Smooth muscle cell of the brain vasculature (primary cell): ENCODE results near the gene GTF3C1.
A peak's percentile ranks its signal among the peaks of the same experiment; 100 is the strongest.
"Not testable (repeated sequence)": the region's sequence is repeated elsewhere in the genome, so short reads cannot be mapped to it uniquely, and the experiment has no call there.

Experiments used
- DNase-seq: peaks from one replicate; pipeline ENCODE4 v3.0.0-alpha.2; 2012; ENCODE audit warnings: low read depth, low spot score

GTF3C1 gene

GRCh38 chr16:27549746-27550581 lies at the start of gene GTF3C1, which contains the start of gene KATNIP:
Gene GTF3C1, minus strand, starts transcription at chr16:27549913. Its CDS starts 23 bp downstream, at chr16:27549890.
Gene KATNIP, plus strand, starts transcription at chr16:27550144. Its CDS starts 27 bp downstream, at chr16:27550171.
- peak; percentile 98 for DNase-seq

- no peak for DNase-seq
Measured at GRCh38 chr16:27598931-27599565, 49.3 kb upstream of the GTF3C1 start.

GRCh38 chr16:27598220-27598619 lies 48.5 kb upstream of the GTF3C1 start:
- DNase-seq, result no peak

DNA sequence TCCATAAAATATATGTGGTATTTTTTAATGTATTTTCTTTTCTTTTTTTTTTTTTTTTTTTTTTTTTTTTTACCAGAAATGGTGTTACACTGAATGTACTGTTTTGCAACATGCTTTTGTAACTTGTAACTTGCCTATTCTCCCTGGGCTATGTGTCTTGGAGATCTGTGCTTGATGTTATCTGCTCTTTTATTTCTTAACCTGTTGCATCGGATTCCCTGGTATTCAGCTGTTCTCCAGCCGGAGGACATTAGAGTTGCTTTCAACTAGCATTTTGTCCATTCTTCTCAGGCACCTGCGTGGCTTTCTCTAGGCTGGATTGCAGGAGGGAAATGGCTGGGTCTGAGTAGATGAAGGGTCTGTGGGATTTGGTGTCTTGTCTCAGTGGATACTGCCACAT lies 47.6 kb upstream of the GTF3C1 start:
- DNase-seq, result no peak

DNA sequence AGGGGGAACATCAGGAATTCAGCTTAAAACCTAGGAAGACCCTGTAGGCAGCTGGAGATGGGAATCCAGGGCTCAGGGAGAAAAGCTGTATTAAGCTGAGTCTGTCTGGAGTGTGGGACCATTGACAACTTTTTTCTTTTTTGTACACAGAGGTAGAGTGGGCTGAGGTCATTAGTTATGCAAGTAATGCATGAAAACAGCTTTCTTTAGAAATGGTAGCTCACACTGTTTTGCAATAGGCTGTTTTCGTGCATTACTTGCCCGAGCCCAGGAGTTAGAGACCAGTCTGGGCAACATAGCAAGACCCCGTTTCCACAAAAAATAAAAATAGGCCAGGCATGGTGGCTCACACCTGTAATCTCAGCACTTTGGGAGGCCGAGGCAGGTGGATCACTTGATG lies 46.7 kb upstream of the GTF3C1 start:
- no peak for DNase-seq

GRCh38 chr16:27595993-27596392 lies 46.3 kb upstream of the GTF3C1 start:
- no peak for DNase-seq

DNA sequence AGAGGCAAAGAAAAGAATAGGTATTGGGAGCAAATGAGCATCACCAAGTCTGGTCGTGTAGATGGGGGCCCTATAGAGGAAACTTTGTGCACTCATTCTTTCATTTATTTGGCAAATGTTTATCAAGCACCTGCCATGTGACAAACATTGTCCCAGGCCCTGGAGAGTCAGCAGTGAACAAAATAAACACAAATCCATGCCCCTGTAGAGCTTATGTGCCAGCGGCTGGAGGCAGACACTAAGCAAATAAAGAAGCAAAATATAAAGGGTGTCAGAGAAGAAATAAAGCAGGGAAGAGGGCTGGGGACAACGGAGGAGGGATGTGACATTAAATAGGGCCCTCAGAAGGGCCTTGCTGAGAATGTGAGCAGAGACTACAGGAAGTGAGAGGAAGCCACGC lies 45.8 kb upstream of the GTF3C1 start:
- no peak for DNase-seq

GRCh38 chr16:27591837-27592236 lies 42.1 kb upstream of the GTF3C1 start:
- no peak for DNase-seq

- no peak for DNase-seq
Measured at GRCh38 chr16:27588057-27588456, 38.3 kb upstream of the GTF3C1 start.

- no peak for DNase-seq
Measured at GRCh38 chr16:27586711-27587110, 37.0 kb upstream of the GTF3C1 start.

DNA sequence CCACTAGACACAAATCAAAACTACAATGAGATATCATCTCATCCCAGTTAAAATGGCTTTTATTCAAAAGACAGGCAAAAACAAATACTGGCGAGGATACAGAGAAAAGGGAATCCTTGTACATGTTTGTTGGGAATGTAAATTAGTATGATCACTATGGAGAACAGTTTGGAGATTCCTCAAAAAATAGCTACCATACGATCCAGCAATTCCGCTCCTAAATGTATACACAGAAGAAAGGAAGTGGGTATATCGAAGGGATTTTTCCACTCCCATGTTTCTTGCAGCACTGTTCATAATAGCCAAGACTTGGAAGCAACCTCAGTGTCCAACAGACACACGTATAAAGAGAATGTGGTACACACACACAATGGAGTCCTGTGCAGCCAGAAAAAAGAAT lies 35.5 kb upstream of the GTF3C1 start:
- DNase-seq, result no peak

DNA sequence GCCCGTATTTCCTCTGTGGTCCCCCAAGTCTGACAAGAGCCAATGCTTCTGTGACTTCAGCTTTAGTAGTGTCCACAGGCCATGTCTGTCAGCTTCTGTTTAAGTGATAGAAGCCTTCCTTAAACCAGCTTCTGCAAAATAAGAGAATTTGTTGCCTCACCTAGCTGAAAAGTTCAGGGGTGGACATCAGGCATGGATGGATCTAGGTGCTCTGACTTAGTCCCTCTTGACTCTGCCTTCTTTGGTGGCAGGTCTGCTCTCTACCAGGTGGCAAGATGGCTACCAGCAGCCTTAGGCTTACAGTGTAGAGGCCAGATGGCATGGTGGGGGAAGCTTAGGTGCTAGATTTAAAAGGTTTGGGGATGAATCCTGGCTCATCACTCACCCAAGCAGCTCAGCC lies 33.9 kb upstream of the GTF3C1 start:
- no peak for DNase-seq

DNA sequence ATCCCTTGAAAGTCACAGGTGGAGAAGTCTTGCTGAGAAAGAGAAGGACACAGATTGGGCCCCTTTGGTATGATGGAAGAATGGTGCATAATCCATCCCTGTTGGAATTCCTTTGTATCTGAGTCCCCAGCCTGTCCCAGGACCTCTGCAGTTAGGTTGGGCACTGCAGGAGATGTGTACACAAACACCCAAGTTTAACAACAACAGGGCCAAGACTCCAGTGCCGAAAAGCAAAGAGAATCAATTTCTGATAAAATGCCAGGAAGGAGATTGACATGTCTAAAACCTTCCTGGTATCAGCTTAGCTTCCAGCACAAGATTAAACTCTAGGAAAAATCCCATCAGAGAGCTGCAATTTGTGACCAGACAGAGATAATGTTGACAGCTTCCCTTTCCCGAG lies 33.2 kb upstream of the GTF3C1 start:
- DNase-seq, result no peak

- no peak for DNase-seq
Measured at GRCh38 chr16:27579087-27579980, 29.6 kb upstream of the GTF3C1 start.

- DNase-seq, result no peak
Measured at GRCh38 chr16:27576729-27577128, 27.0 kb upstream of the GTF3C1 start.

DNA sequence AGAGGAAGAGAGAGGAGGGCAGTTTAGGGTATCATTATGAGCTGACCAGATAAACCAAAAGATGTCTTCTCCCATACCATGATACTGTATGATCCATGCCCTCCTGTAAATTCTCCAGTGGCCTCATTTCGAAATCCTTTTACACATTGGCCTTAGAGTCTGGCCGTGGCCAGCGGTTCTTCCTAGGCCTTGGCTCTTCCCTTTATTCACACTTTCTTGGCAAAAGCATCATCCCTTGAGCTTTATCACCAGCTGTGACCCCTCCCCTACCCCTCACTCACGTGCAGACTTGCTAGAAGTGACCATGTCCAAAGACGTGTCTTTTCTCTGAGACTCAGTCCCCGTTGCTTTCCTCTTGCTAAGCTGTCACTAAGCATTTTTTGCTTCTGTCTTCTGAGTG lies 23.0 kb upstream of the GTF3C1 start:
- no peak for DNase-seq

GRCh38 chr16:27571433-27572326 lies 22.0 kb upstream of the GTF3C1 start:
- no peak for DNase-seq

DNA sequence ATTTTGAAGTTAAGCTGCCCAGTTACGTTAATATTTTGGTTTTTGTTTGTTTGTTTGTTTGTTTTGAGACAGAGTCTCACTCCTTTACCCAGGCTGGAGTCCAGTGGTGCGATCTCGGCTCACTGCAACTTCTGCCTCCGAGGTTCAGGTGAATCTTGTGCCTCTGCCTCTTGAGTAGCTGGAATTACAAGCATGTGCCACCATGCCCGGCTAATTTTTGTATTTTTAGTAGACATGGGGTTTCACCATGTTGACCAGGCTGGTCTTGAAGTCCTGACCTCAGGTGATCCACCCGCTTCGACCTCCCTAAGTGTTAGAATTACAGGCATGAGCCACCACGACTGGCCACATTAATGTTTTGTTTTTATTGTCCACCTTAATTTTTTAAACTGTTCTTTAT lies 21.3 kb upstream of the GTF3C1 start:
- not testable (repeated sequence) for DNase-seq

- no peak for DNase-seq
Measured at GRCh38 chr16:27568077-27568476, 18.4 kb upstream of the GTF3C1 start.

GRCh38 chr16:27566417-27566816 lies 16.7 kb upstream of the GTF3C1 start:
- no peak for DNase-seq

- DNase-seq, result no peak
Measured at GRCh38 chr16:27564224-27564623, 14.5 kb upstream of the GTF3C1 start.
